Keratinocyte (primary cell): ENCODE data around the gene DAPK1. TPM values are rescaled to one million over a fixed set of nuclear protein-coding genes. Genes with fewer than 3 reads are reported as not detected.

Experiments
- DNase-seq: peaks from one replicate; pipeline ENCODE4 v3.0.0-alpha.2; 2011; ENCODE audit warnings: low read depth, missing footprints, low spot score
- FAIRE-seq: peaks from 2 replicates; lab custom pipeline; 2011; peaks lifted over from hg19 to GRCh38; lab: Jason Lieb, UNC
- H2AFZ ChIP-seq: 2 replicates; pipeline ENCODE4 v1.6.0; 2012; ENCODE audit warnings: low read length, control low read depth, inconsistent platforms; ENCODE audit not compliant: control insufficient read depth
- H3K27ac ChIP-seq: 2 replicates; pipeline ENCODE4 v1.5.1; 2011; ENCODE audit warnings: low read length; ENCODE audit not compliant: control insufficient read depth, insufficient read depth
- H3K27me3 ChIP-seq: 3 replicates; pipeline ENCODE4 v1.6.0; 2011; ENCODE audit warnings: low read length; ENCODE audit not compliant: control insufficient read depth, insufficient read depth; ENCODE audit errors: extremely low read depth
- H3K36me3 ChIP-seq, 2 experiments: 2 replicates in 1 of 2; 3 replicates in 1 of 2; pipeline ENCODE4 v1.5.1; 2011; ENCODE audit warnings: low read length in 2 of 2, mild to moderate bottlenecking in 1 of 2; ENCODE audit not compliant: control insufficient read depth in 2 of 2, insufficient read depth in 2 of 2; ENCODE audit errors: extremely low read depth in 1 of 2
- H3K4me1 ChIP-seq: 3 replicates; pipeline ENCODE4 v1.5.1; 2011; ENCODE audit warnings: low read length; ENCODE audit not compliant: control insufficient read depth, insufficient read depth; ENCODE audit errors: extremely low read depth
- H3K4me2 ChIP-seq: 3 replicates; pipeline ENCODE4 v1.6.0; 2011; ENCODE audit warnings: low read depth, low read length; ENCODE audit not compliant: control insufficient read depth, insufficient read depth; ENCODE audit errors: extremely low read depth
- H3K4me3 ChIP-seq, 3 experiments: fragments of 200-600 bp in 1 of 3; sonication (generic) in 1 of 3; 2 replicates in 2 of 3; 3 replicates in 1 of 3; pipeline ENCODE4 v1.5.1; 2011 to 2016; ENCODE audit warnings: low read length in 3 of 3, mild to moderate bottlenecking in 3 of 3, control low read depth in 2 of 3, inconsistent platforms in 1 of 3, low read depth in 1 of 3, mixed read lengths in 1 of 3, mixed run types in 1 of 3, moderate library complexity in 1 of 3; ENCODE audit not compliant: control insufficient read depth in 2 of 3, insufficient read depth in 2 of 3; ENCODE audit errors: extremely low read depth in 1 of 3
- H3K79me2 ChIP-seq: 2 replicates; pipeline ENCODE4 v1.6.0; 2012; ENCODE audit warnings: low read length; ENCODE audit not compliant: control insufficient read depth, insufficient read depth
- H3K9ac ChIP-seq: 3 replicates; pipeline ENCODE4 v1.6.0; 2011; ENCODE audit warnings: low read length; ENCODE audit not compliant: control insufficient read depth, insufficient read depth; ENCODE audit errors: extremely low read depth
- H3K9me1 ChIP-seq: 3 replicates; pipeline ENCODE4 v1.6.0; 2011; ENCODE audit warnings: low read length; ENCODE audit not compliant: control insufficient read depth, insufficient read depth; ENCODE audit errors: extremely low read depth
- H3K9me3 ChIP-seq: 2 replicates; pipeline ENCODE4 v1.5.1; 2012; ENCODE audit warnings: low read depth, low read length; ENCODE audit not compliant: control insufficient read depth
- H4K20me1 ChIP-seq: 3 replicates; pipeline ENCODE4 v1.6.0; 2011; ENCODE audit warnings: low read length; ENCODE audit not compliant: control insufficient read depth, insufficient read depth; ENCODE audit errors: extremely low read depth
- EZH2 ChIP-seq: IDR thresholded peaks from one replicate; pipeline ENCODE4 v1.6.1; 2012; ENCODE audit warnings: inconsistent platforms, mild to moderate bottlenecking, low read length, moderate library complexity
- dilution Hi-C: fragments of 300-500 bp; cut with MboI; formaldehyde crosslinking; loops from one replicate; pipeline ENCODE4 v1.7.0; 2020; ENCODE audit warnings: low sequenced_read_pairs; ENCODE audit not compliant: extremely low pct_ligation_motif_present
- polyA plus RNA-seq, 5 experiments: library from polyadenylated mRNA; depleted of rRNA in 3 of 5; stranded (reverse) in 3 of 5; stranded (forward) in 1 of 5; unstranded in 1 of 5; fragments of >200 nt; gene quantifications; 1 replicate in 1 of 5; 2 replicates in 3 of 5; 3 replicates in 1 of 5; pipeline versions ENCODE4 v1.2.1 to v1.2.3, GENCODE V29; 2011 to 2012; ENCODE audit warnings: missing spikeins in 2 of 5, low read depth in 1 of 5, low replicate concordance in 1 of 5
- TF ChIP-seq, protein P1 (sequence below), 3 experiments: IDR thresholded peaks in 1 of 3; conservative IDR thresholded peaks in 1 of 3; optimal IDR thresholded peaks in 1 of 3; 2 replicates in 2 of 3; 3 replicates in 1 of 3; pipeline versions ENCODE3 to v1.5.1; 2011; ENCODE audit warnings: low read length in 3 of 3, mild to moderate bottlenecking in 3 of 3, moderate library complexity in 2 of 3, control low read depth in 1 of 3, inconsistent platforms in 1 of 3; ENCODE audit not compliant: insufficient read depth in 2 of 3; ENCODE audit errors: extremely low read depth in 1 of 3

DAPK1 gene
- polyA plus RNA-seq, 1 donor (not counting 4 experiments of a cell fraction or from before 2014, with no cell fraction given) = 2.8 TPM

DNA sequence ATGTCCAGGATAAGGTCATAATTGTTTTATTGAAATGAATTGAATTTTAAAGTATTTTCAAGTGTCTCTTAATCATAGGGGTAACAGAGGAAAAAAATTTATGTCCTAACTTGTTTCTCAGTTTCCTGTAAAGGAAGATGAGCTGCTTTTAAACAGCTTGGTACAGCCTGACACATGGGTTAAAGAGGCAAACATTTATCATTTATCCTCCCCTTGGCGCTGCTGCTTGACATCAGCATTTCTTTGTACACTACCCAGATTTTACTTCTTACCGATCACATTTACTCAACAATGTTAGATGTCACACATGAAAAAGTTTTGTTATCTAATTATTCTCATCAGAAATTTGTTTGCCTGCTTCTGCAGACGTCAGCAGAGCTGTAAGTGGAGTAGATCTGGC, 148.9 kb downstream of the DAPK1 start:
- Histone ChIP-seq H2AFZ (no peak overlapping the region), H3K4me3 (no peak overlapping the region), H3K9me1 (no peaks in the 10 kb centered on the region), H3K4me2 (no peak overlapping the region), H3K27me3 (no peaks in the 10 kb centered on the region), H3K79me2 (no peaks in the 10 kb centered on the region), H3K27ac (no peak overlapping the region), H3K36me3 (no peaks in the 10 kb centered on the region), H4K20me1 (no peaks in the 10 kb centered on the region), H3K4me1 (no peaks in the 10 kb centered on the region), H3K9me3 (no peaks in the 10 kb centered on the region), H3K9ac (no peak overlapping the region)
- FAIRE-seq = no peak
- DNase-seq = no peak
- TF ChIP-seq, protein P1, sequence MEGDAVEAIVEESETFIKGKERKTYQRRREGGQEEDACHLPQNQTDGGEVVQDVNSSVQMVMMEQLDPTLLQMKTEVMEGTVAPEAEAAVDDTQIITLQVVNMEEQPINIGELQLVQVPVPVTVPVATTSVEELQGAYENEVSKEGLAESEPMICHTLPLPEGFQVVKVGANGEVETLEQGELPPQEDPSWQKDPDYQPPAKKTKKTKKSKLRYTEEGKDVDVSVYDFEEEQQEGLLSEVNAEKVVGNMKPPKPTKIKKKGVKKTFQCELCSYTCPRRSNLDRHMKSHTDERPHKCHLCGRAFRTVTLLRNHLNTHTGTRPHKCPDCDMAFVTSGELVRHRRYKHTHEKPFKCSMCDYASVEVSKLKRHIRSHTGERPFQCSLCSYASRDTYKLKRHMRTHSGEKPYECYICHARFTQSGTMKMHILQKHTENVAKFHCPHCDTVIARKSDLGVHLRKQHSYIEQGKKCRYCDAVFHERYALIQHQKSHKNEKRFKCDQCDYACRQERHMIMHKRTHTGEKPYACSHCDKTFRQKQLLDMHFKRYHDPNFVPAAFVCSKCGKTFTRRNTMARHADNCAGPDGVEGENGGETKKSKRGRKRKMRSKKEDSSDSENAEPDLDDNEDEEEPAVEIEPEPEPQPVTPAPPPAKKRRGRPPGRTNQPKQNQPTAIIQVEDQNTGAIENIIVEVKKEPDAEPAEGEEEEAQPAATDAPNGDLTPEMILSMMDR (optimal IDR thresholded peaks at IDR 0.05 in 1 of 3, IDR thresholded peaks at IDR 0.05 in 1 of 3, conservative IDR thresholded peaks at IDR 0.05 in 1 of 3; ENCODE audit: extremely low read depth in 1 of 3, insufficient read depth in 2 of 3, low read length in 3 of 3) = no peak
- no peak for TF ChIP-seq EZH2
- dilution Hi-C loops = no loop called here

DNA sequence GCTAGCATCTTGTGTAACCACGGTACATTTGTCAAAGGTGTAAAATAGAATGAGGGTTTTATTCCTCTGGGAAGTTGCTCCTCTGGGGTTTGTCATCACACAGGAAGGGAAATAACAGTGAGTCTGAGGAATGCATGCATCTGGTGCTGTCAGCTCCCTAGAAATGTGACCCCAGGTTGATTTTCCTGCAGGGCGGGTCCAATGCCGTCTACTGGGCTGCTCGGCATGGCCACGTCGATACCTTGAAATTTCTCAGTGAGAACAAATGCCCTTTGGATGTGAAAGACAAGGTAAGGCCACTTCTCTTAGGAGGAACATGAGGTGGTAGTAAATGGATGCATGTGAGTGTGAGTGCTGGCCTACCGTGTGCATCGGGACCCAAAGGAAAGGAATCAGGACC, 149.4 kb downstream of the DAPK1 start:
- DNase-seq (no peak), FAIRE-seq (no peak)
- Histone ChIP-seq H3K79me2 (no peaks in the 10 kb centered on the region), H3K4me1 (no peaks in the 10 kb centered on the region), H4K20me1 (no peaks in the 10 kb centered on the region), H3K27me3 (no peaks in the 10 kb centered on the region), H3K27ac (no peak overlapping the region), H3K9me1 (no peaks in the 10 kb centered on the region), H3K9me3 (no peaks in the 10 kb centered on the region), H3K9ac (no peak overlapping the region), H3K36me3 (no peaks in the 10 kb centered on the region), H2AFZ (no peak overlapping the region), H3K4me3 (no peak overlapping the region), H3K4me2 (no peak overlapping the region)
- dilution Hi-C loops = no loop called here
- no peak for TF ChIP-seq EZH2
- TF ChIP-seq, protein P1 (optimal IDR thresholded peaks at IDR 0.05 in 1 of 3, IDR thresholded peaks at IDR 0.05 in 1 of 3, conservative IDR thresholded peaks at IDR 0.05 in 1 of 3; ENCODE audit: extremely low read depth in 1 of 3, insufficient read depth in 2 of 3, low read length in 3 of 3) = no peak
